HG03457 (cell line): ENCODE measurements around the gene SH3GL2.

Experiments used
- ATAC-seq: cut with Tn5 transposase; IDR thresholded peaks from one replicate; pipeline ENCODE4 v1.9.1; 2021; ENCODE audit warnings: moderate number of reproducible peaks; ENCODE audit not compliant: unreplicated experiment

Gene SH3GL2

GRCh38 chr9:17802249-17802857 lies 223.5 kb downstream of the SH3GL2 start:
- ATAC-seq = no peak

- no peak for ATAC-seq
These were observed 228.9 kb downstream of the SH3GL2 start for GRCh38 chr9:17807613-17808282.

GRCh38 chr9:17810317-17810716 lies 231.5 kb downstream of the SH3GL2 start:
- ATAC-seq = no peak

- ATAC-seq = no peak
These were observed 232.1 kb downstream of the SH3GL2 start for GRCh38 chr9:17810728-17811571.

GRCh38 chr9:17813798-17814197 lies 234.9 kb downstream of the SH3GL2 start:
- no peak for ATAC-seq

- ATAC-seq = no peak
These were observed 237.7 kb downstream of the SH3GL2 start for GRCh38 chr9:17816431-17817027.

GRCh38 chr9:17824191-17824590 lies 245.3 kb downstream of the SH3GL2 start:
- ATAC-seq = no peak

- ATAC-seq = no peak
These were observed 245.9 kb downstream of the SH3GL2 start for GRCh38 chr9:17824616-17825264.

GRCh38 chr9:17825265-17825659 lies 246.4 kb downstream of the SH3GL2 start:
- ATAC-seq = no peak

GRCh38 chr9:17829064-17829463 lies 250.2 kb downstream of the SH3GL2 start:
- no peak for ATAC-seq

GRCh38 chr9:17829812-17830385 lies 251.0 kb downstream of the SH3GL2 start:
- no peak for ATAC-seq

- ATAC-seq = no peak
These were observed 253.9 kb downstream of the SH3GL2 start for GRCh38 chr9:17832812-17833211.

- no peak for ATAC-seq
These were observed 255.0 kb downstream of the SH3GL2 start for GRCh38 chr9:17833846-17834245.

GRCh38 chr9:17837965-17838364 lies 259.1 kb downstream of the SH3GL2 start:
- ATAC-seq = no peak

GRCh38 chr9:17839776-17840175 lies 260.9 kb downstream of the SH3GL2 start:
- no peak for ATAC-seq

- ATAC-seq = no peak
These were observed 264.4 kb downstream of the SH3GL2 start for GRCh38 chr9:17843236-17843635.
